Stimulated activated naive CD8-positive, alpha-beta T cell treated with anti-CD3 and anti-CD28 coated beads, Interleukin-15, Interleukin-2, amounts not matched to agents 100 U/mL and 50 U/mL, for 24 hours (primary cell): ENCODE results near the gene CHST15.
A peak's percentile ranks its signal among the peaks of the same experiment; 100 is the strongest.
"Not testable (repeated sequence)": the region's sequence is repeated elsewhere in the genome, so short reads cannot be mapped to it uniquely, and the experiment has no call there.

ENCODE experiments used
- ATAC-seq: fragments of 150-1000 bp; cut with Tn5 transposase; one replicate; pipeline ENCODE4 v1.10.0; 2021
- DNase-seq: peaks from one replicate; pipeline ENCODE4 v3.0.0; 2021

CHST15 gene

GRCh38 chr10:124043310-124044142 lies 49.9 kb downstream of the CHST15 start:
- ATAC-seq: no peak
- no peak for DNase-seq

DNA sequence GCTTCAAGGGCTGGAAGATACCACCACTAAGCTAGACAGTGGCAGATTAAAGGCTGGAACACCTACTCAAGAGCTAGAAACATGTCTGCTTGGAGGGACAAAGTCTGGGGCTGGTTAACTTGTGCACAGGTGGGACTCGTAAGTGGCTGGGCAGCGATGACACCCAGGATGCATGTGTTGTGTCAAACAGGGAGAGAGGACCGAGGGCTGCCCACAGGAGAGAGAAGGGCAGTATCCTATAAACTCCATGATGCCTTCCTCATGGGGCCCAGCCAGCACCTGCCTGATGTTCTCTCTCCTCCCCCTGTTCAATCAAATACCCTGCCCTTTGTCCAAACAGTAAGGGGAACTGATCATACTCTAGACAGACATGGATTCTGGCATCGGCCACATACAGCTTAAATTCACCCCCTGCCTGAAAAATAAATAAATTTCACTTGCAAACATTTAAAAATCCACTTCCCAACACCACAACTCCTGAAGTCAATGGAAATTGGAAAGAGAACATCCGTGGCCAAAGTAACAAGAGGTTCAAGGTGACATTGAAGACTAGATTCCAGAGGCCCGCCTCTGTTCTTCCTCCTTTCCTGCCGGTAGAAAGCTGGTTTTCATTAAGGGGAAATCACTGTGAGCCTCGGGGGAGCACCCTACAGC lies 50.6 kb downstream of the CHST15 start:
- ATAC-seq: no peak
- DNase-seq: no peak

GRCh38 chr10:124041675-124042445 lies 51.5 kb downstream of the CHST15 start:
- no peak for DNase-seq
- no peak for ATAC-seq

DNA sequence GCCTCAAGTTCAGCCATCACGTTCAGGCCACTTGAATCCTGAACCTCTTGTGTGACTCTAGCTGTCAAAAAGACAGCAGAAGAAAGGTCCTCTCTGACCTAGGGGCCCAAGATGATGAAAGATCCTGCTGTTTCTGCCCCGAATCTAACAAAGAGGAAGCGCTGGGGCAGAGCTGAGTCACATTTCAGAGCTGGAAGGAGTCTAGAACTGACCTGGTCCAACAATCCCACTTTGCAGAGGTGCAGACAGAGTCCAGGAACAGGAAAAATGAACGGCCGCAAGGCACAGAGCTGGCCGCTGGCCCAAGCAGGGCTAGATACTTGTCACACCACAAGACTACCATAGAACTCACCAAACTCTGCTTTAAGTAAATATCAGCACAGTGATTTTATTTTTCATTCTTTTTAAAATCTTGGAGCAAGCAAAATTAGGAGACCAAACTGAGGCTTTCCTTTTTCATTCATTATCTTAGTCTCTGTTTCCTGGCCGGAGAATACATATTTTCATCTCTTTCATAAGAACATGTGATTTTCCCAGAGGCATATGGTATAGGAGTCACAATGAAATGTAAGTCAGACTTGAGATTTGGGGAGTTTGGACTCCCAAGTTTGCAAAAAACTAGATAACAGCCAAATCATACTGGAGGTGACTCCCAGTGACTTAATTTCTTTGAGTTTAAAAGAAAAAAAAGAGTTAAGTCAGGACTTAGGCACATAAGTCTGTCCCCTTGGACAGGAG lies 52.8 kb downstream of the CHST15 start:
- DNase-seq (no peak), ATAC-seq (no peak)

- DNase-seq: no peak
- no peak for ATAC-seq
Measured at GRCh38 chr10:124039483-124040013, 53.9 kb downstream of the CHST15 start.

DNA sequence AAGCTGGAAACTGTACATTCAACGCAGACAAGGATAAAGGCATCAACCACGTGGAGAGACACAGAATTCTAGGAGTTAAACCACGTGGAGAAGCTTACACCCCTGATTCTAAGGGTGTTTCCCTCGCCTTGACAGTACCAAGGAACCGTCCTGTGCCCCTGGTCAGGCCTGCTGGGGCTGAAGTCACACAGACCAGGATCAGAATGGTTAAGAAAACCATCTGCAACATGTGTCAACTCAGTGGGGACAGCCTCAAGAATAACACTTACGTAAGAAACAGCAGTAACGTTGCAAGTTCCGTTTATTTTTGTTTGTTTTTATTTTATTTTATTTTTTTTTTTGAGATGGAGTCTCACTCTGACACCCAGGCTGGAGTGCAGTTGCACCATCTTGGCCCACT lies 55.6 kb downstream of the CHST15 start:
- DNase-seq (no peak), ATAC-seq (no peak)

DNA sequence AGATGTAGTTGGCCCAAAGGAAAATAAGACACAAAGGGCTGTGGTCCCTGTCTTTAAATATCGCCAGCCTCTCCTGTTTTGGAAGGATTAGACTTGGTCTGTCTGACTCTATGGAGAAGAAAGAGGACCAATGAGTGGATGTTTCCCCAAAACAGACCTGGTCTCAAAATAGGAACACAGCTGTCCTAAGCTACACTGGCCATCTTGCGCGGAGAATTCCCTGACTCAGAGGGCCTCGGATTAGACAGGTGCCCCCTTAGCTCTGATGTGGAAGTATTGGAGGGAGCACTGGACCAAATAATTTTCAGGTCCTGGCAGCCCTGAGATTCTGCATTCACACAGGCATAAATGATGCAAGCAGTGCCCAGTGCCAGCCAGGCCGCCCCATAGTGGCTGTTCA lies 56.1 kb downstream of the CHST15 start:
- no peak for DNase-seq

GRCh38 chr10:124036746-124037145 lies 56.7 kb downstream of the CHST15 start:
- ATAC-seq: no peak
- no peak for DNase-seq

More for the DNA sequence above, 56.1 kb downstream of the CHST15 start:
- ATAC-seq: no peak

GRCh38 chr10:124035928-124036558 lies 57.4 kb downstream of the CHST15 start:
- peak; percentile 60 for DNase-seq
- peak; percentile 82 for ATAC-seq

DNA sequence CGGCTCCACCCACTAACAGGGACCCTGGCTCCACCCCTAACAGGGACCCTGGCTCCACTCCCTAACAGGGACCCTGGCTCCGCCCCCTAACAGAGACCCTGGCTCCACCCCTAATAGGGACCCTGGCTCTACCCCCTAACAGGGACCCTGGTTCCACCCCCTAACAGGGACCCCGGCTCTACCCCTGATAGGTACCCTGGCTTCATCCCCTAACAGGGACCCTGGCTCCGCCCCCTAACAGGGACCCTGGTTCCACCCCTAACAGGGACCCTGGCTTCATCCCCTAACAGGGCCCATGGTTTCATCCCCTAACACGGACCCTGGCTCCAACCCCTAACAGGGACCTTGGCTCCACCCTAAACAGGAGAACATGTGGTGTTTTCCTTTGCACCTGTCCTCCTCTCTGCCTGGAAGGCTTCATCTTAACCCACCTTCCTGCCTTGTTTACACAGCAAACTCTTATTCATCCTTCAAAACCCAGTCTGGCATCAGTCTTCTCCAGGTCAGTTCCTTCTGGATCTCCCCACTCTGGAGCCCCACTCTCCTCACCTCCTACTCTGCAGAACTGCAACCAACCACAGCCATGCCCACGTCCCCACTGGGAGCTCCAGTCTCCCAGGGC lies 58.0 kb downstream of the CHST15 start:
- DNase-seq: no peak
- ATAC-seq: no peak

- DNase-seq, ATAC-seq: not testable (repeated sequence)
Measured at GRCh38 chr10:124034576-124035305, 58.7 kb downstream of the CHST15 start.

GRCh38 chr10:124033887-124034218 lies 59.5 kb downstream of the CHST15 start:
- ATAC-seq: no peak
- DNase-seq: no peak

DNA sequence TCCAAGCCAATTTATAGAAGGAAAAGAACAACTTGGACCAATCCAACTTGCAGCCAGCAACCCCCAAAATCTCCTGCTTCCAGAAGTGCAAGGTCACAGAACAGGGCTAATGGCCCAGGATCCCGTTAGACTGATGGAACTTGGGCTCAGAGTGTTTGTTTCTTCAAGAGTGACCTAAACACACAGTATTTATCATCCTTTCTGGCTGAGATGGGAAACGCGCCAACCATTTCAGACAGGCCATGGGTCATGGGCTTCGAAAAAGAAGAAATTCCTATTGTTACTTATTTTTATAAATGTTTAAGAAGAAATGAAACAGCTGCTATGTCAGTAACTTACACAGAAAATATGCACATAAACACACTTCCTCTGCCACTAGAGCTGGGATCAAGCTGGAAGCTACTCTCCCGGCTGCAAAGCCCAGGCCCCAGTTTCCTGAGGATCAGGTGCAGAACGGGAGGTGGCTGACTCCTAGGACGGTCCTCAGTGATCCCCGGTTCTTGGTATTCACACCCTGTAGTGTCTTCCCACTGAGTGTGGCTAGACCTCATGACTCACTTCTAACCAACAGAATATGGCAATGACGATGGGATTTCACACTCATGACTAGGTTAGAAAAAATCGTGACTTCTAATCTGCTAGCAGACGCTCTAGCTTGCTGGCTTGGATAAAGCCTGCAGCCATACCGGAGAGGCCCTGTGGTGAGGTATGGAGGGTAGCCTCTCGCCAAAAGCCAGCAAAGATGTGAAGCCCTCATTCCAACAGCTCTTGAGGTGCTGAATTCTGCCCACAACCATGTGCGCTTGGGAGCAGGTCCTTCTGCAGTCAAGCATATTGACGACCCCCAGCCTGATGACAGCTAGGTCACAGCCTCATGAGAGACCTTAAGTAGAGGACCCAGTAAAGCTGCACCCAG lies 60.2 kb downstream of the CHST15 start:
- DNase-seq (no peak), ATAC-seq (no peak)

- DNase-seq (no peak), ATAC-seq (no peak)
Measured at GRCh38 chr10:124032087-124032935, 61.1 kb downstream of the CHST15 start.

DNA sequence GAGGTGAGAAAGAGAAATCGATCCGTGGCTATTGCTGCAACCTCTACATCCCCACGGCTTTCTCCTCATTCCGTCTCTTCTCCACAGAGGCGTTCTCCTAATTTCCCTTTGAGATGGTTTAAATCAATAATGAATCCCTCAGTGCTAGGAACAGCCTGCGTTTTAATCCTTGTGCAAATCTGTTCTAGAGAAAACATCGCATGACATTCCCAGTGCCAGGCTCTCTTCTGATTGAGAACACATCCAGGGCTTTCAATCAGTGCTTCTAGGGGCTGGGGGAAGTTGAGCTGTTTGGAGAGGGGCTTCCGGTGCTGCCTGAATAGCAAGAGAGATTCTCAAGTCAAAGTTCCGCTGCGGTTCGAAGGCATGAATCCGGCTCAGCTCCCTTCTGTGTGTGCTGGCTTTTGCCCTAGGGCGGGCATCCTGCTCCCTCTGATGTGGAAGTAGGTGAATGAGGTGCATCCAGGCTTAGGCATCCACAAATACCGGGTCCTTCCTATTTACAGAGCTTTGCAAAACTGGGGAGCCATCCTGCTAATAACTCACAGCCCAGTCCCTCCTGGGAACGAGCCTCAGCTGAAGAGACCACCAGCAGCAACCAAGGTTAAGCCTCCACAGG lies 62.8 kb downstream of the CHST15 start:
- ATAC-seq (no peak), DNase-seq (no peak)

- ATAC-seq: no peak
- DNase-seq: no peak
Measured at GRCh38 chr10:124030061-124030460, 63.3 kb downstream of the CHST15 start.

DNA sequence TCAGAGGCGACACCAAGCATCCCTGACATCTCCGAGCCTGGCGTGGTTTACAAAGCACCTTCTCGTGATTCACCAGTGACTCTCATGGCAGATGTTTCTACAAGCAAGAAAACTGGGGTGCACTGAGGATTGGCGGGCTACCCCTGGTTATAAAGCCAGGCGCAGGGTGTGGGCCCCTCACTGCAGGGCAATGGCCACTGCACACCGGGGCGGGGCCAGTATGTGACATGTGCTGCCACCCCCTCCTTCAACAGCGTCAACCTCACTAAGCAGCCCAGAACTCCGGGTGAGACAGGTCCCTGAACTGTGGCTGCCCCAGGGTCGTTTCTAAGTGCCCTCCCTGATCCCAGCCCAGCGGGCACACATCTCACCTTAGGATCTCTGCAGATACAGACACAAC lies 63.8 kb downstream of the CHST15 start:
- ATAC-seq: no peak

More for the DNA sequence above, 63.8 kb downstream of the CHST15 start:
- DNase-seq: no peak
